ENCODE measurements around the gene TWSG1.
A peak's percentile ranks its signal among the peaks of the same experiment; 100 is the strongest.

TWSG1 gene

DNA sequence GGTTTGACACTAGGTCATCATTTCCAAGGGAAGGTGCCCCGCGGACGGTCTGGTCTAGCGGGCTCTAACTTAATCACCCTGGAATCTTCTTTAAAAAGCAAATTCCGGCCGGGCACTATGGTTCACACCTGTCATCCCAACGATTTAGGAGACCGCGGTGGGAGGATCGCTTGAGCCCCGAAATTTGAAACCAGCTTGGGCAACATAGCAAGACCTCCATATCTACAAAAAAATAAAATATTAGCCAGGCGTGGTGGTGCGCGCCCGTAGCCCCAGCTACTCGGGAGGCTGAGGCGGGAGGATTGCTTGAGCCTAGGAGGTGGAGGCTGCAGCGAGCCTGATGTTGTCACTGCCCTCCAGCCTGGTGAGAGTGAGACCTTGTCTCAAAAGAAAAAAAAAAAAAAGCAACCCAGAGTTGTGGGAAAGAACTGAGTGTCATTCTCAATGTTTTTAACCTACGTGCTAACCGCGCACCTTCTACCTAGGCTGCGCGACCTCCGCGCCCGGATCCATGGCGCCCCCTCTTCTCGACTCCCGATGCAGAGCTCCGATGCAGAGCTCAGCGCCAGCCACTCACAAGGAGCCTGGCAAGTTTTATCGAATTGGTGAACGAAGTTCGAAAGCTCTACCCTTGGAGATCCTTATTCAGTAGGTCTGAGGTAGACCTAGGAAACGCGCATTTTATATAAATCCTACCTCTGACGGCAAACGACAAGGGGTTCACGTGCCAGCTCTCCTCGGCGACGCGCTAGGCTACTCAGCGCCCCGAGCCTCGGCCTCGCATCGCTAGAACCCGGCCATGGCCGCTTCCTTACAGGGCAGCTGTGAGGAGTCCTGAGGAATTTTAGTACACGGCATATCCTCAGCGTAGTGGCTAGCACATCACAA lies 888 bp upstream of the TWSG1 start:
- Histone ChIP-seq H3K27me3 (ENCODE audit: insufficient read depth, poor library complexity, severe bottlenecking) (no peaks in the 10 kb centered on the region), H3K4me3 (replicated peaks; ENCODE audit: insufficient read depth, low read length) (peak overlapping the region; percentile 69), H3K27ac (replicated peaks) (no peak overlapping the region)
- DNase-seq (ENCODE audit: low read depth in 1 of 2, low spot score in 1 of 2) = no peak
- TF ChIP-seq GABPA (IDR thresholded peaks at IDR 0.05; ENCODE audit: low read depth) (no peak), SPI1 (IDR thresholded peaks at IDR 0.05; ENCODE audit: borderline replicate concordance, low read depth) (no peak), POLR2AphosphoS5 (IDR thresholded peaks at IDR 0.05; ENCODE audit: low read depth) (no peak)
- TF ChIP-seq, protein P1, sequence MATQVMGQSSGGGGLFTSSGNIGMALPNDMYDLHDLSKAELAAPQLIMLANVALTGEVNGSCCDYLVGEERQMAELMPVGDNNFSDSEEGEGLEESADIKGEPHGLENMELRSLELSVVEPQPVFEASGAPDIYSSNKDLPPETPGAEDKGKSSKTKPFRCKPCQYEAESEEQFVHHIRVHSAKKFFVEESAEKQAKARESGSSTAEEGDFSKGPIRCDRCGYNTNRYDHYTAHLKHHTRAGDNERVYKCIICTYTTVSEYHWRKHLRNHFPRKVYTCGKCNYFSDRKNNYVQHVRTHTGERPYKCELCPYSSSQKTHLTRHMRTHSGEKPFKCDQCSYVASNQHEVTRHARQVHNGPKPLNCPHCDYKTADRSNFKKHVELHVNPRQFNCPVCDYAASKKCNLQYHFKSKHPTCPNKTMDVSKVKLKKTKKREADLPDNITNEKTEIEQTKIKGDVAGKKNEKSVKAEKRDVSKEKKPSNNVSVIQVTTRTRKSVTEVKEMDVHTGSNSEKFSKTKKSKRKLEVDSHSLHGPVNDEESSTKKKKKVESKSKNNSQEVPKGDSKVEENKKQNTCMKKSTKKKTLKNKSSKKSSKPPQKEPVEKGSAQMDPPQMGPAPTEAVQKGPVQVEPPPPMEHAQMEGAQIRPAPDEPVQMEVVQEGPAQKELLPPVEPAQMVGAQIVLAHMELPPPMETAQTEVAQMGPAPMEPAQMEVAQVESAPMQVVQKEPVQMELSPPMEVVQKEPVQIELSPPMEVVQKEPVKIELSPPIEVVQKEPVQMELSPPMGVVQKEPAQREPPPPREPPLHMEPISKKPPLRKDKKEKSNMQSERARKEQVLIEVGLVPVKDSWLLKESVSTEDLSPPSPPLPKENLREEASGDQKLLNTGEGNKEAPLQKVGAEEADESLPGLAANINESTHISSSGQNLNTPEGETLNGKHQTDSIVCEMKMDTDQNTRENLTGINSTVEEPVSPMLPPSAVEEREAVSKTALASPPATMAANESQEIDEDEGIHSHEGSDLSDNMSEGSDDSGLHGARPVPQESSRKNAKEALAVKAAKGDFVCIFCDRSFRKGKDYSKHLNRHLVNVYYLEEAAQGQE (IDR thresholded peaks at IDR 0.05; ENCODE audit: insufficient replicate concordance, low read depth) = no peak
- TF ChIP-seq, protein P2, sequence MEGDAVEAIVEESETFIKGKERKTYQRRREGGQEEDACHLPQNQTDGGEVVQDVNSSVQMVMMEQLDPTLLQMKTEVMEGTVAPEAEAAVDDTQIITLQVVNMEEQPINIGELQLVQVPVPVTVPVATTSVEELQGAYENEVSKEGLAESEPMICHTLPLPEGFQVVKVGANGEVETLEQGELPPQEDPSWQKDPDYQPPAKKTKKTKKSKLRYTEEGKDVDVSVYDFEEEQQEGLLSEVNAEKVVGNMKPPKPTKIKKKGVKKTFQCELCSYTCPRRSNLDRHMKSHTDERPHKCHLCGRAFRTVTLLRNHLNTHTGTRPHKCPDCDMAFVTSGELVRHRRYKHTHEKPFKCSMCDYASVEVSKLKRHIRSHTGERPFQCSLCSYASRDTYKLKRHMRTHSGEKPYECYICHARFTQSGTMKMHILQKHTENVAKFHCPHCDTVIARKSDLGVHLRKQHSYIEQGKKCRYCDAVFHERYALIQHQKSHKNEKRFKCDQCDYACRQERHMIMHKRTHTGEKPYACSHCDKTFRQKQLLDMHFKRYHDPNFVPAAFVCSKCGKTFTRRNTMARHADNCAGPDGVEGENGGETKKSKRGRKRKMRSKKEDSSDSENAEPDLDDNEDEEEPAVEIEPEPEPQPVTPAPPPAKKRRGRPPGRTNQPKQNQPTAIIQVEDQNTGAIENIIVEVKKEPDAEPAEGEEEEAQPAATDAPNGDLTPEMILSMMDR (IDR thresholded peaks at IDR 0.05; ENCODE audit: insufficient read depth, low read length) = no peak

DNA sequence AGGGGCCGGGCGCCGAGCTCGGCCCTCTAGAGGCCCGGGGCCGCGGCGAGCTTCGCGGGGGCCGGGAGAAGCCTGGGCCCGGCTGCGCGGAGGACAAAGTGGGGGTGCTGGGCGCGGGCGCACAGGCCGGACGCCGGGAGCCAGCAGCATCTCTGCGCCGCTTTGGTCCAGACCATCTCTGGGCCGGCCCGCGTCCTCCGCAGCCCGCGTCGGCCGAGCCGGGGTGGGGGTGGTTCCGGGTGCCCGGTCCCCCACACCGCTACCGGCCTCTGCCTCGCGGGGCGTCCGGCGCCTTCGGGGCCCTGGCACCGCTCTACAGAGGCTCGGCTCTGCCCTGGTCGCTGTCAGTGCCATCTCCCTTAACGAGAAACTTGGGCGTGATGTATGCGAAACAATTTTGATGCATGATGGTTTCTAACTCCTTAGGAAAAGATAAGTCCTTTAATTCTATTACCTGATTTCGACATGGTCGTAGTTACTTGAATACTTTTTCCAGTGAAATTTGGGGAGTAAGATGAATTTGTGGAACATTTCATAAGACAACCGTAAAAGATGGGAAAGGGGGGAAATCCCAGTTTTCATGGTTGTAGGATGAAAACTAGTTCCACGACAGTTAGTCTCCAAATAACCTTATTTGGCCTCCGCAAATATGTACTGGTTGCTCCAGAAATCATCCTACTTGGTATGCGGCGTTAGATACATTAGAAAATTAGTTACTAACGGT lies 562 bp downstream of the TWSG1 start:
- no peak overlapping the region for H3K27ac ChIP-seq (replicated peaks)
- peak in 1 of 2 experiments; percentile 41 for DNase-seq (ENCODE audit: low read depth in 1 of 2, low spot score in 1 of 2)
- TF ChIP-seq, protein P1 (IDR thresholded peaks at IDR 0.05; ENCODE audit: insufficient replicate concordance, low read depth) = no peak
- TF ChIP-seq POLR2AphosphoS5 (IDR thresholded peaks at IDR 0.05; ENCODE audit: low read depth) = no peak
- TF ChIP-seq, protein P2 (IDR thresholded peaks at IDR 0.05; ENCODE audit: insufficient read depth, low read length) = no peak
- TF ChIP-seq GABPA (IDR thresholded peaks at IDR 0.05; ENCODE audit: low read depth) = no peak
- no peaks in the 10 kb centered on the region for H3K27me3 ChIP-seq (ENCODE audit: insufficient read depth, poor library complexity, severe bottlenecking)
- peak overlapping the region; percentile 69 for H3K4me3 ChIP-seq (replicated peaks; ENCODE audit: insufficient read depth, low read length)

DNA sequence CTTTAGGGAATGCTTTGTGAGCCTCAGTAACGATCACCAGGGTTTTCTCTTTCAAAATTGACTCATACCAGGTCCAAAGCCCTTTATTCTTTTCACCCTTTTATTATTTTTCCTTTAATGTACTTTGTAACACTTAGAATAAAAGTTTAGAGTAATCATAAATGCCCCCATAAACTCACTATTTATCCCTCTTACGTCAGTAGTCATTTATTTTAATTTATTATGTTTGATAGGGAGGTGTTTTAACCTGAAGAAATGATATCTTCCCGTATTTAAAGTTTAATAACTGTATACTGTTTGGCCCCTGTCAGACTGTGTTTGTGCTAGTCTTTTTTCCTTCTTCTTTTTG lies 1.1 kb downstream of the TWSG1 start:
- no peaks in the 10 kb centered on the region for H3K27me3 ChIP-seq (ENCODE audit: insufficient read depth, poor library complexity, severe bottlenecking)
- peak overlapping the region; percentile 69; the same call in 1 of the 2 replicates for H3K4me3 ChIP-seq (replicated peaks; ENCODE audit: insufficient read depth, low read length)
- TF ChIP-seq, protein P1 (IDR thresholded peaks at IDR 0.05; ENCODE audit: insufficient replicate concordance, low read depth) = no peak
- TF ChIP-seq, protein P2 (IDR thresholded peaks at IDR 0.05; ENCODE audit: insufficient read depth, low read length) = no peak
- no peak for TF ChIP-seq POLR2AphosphoS5 (IDR thresholded peaks at IDR 0.05; ENCODE audit: low read depth)
- TF ChIP-seq GABPA (IDR thresholded peaks at IDR 0.05; ENCODE audit: low read depth) = no peak
- TF ChIP-seq SPI1 (IDR thresholded peaks at IDR 0.05; ENCODE audit: borderline replicate concordance, low read depth) = no peak
- no peak for DNase-seq (ENCODE audit: low read depth in 1 of 2, low spot score in 1 of 2)
- H3K27ac ChIP-seq (replicated peaks) = no peak overlapping the region
